GM18909 (cell line): ENCODE results near the gene CADPS.

Experiments
- ATAC-seq: cut with Tn5 transposase; IDR thresholded peaks from one replicate; pipeline ENCODE4 v1.9.1; 2021; ENCODE audit warnings: mild to moderate bottlenecking; ENCODE audit not compliant: unreplicated experiment, poor library complexity

Gene CADPS

GRCh38 chr3:62700357-62700756, 174.9 kb downstream of the CADPS start:
- ATAC-seq = no peak

- ATAC-seq = no peak
These were observed 175.5 kb downstream of the CADPS start for GRCh38 chr3:62699728-62700127.

- ATAC-seq = no peak
These were observed 179.2 kb downstream of the CADPS start for GRCh38 chr3:62696011-62696410.

- no peak for ATAC-seq
These were observed 186.4 kb downstream of the CADPS start for GRCh38 chr3:62688812-62689211.

GRCh38 chr3:62688050-62688449, 187.2 kb downstream of the CADPS start:
- ATAC-seq = no peak

- ATAC-seq = no peak
These were observed 188.5 kb downstream of the CADPS start for GRCh38 chr3:62686503-62687294.

GRCh38 chr3:62682826-62683225, 192.4 kb downstream of the CADPS start:
- ATAC-seq = no peak

- ATAC-seq = no peak
These were observed 195.2 kb downstream of the CADPS start for GRCh38 chr3:62679988-62680387.

GRCh38 chr3:62678841-62679240, 196.4 kb downstream of the CADPS start:
- ATAC-seq = no peak

GRCh38 chr3:62677926-62678325, 197.3 kb downstream of the CADPS start:
- ATAC-seq = no peak

GRCh38 chr3:62676689-62677271, 198.4 kb downstream of the CADPS start:
- ATAC-seq = no peak

GRCh38 chr3:62675492-62675891, 199.7 kb downstream of the CADPS start:
- ATAC-seq = no peak

GRCh38 chr3:62672988-62673313, 202.3 kb downstream of the CADPS start:
- ATAC-seq = no peak

GRCh38 chr3:62672270-62672987, 202.8 kb downstream of the CADPS start:
- peak; percentile 88 for ATAC-seq

- ATAC-seq = no peak
These were observed 204.9 kb downstream of the CADPS start for GRCh38 chr3:62670351-62670750.

GRCh38 chr3:62669161-62669560, 206.1 kb downstream of the CADPS start:
- no peak for ATAC-seq

- ATAC-seq = no peak
These were observed 207.5 kb downstream of the CADPS start for GRCh38 chr3:62667714-62668113.

- peak; percentile 89 for ATAC-seq
These were observed 209.4 kb downstream of the CADPS start for GRCh38 chr3:62665627-62666437.

- no peak for ATAC-seq
These were observed 212.5 kb downstream of the CADPS start for GRCh38 chr3:62662677-62663076.

GRCh38 chr3:62659660-62660059, 215.6 kb downstream of the CADPS start:
- ATAC-seq = no peak

- ATAC-seq = no peak
These were observed 219.5 kb downstream of the CADPS start for GRCh38 chr3:62655691-62656063.
